Activated naive CD4-positive, alpha-beta T cell treated with anti-CD3 and anti-CD28 coated beads for 36 hours (primary cell): ENCODE results near the gene PACSIN2. TPM values are rescaled to one million over a fixed set of nuclear protein-coding genes. Genes with fewer than 3 reads are reported as not detected.

Experiments
- CTCF ChIA-PET: fragments of 350-600 bp; sonication (Branson Sonifier 250); formaldehyde crosslinking; loops from one replicate; lab custom pipeline; 2021; ENCODE audit warnings: antibody characterized with exemption; lab: Charles Lee
- DNase-seq: peaks from one replicate; pipeline ENCODE4 v3.0.0-alpha.2; 2020
- H3K27ac Mint-ChIP-seq: one replicate; pipeline ENCODE4 v1.8.0; 2021; ENCODE audit warnings: mild to moderate bottlenecking, mixed read lengths
- H3K27me3 Mint-ChIP-seq: one replicate; pipeline ENCODE4 v1.8.0; 2021; ENCODE audit warnings: low read depth, mixed read lengths
- H3K36me3 Mint-ChIP-seq: one replicate; pipeline ENCODE4 v1.8.0; 2021; ENCODE audit warnings: low read depth, mixed read lengths
- H3K4me1 Mint-ChIP-seq: one replicate; pipeline ENCODE4 v1.8.0; 2021; ENCODE audit warnings: low read depth, mixed read lengths
- H3K4me3 Mint-ChIP-seq: one replicate; pipeline ENCODE4 v1.8.0; 2021; ENCODE audit warnings: mild to moderate bottlenecking, moderate library complexity, mixed read lengths
- H3K9me3 Mint-ChIP-seq: one replicate; pipeline ENCODE4 v1.8.0; 2021; ENCODE audit warnings: mixed read lengths
- intact Hi-C: fragments of 100-400 bp; cut with micrococcal nuclease; formaldehyde crosslinking; loops from one replicate; pipeline ENCODE4 v1.15.1; 2023
- total RNA-seq, 2 experiments: library from RNA; stranded (reverse); gene quantifications; one replicate each; pipeline ENCODE4 v1.2.3, GENCODE V29; 2021

Gene PACSIN2
- total RNA-seq, 2 experiments from 2014 or later, result 31.2 to 32.9 TPM

GRCh38 chr22:42934338-42934737 is 80.6 kb downstream of the PACSIN2 start:
- H3K4me1 Mint-ChIP-seq, result peaks cover 66% of the 10 kb centered on the region
- H3K9me3 Mint-ChIP-seq, result no peaks in the 10 kb centered on the region
- H3K27me3 Mint-ChIP-seq, result no peaks in the 10 kb centered on the region
- peaks cover 1% of the 10 kb centered on the region for H3K36me3 Mint-ChIP-seq
- H3K27ac Mint-ChIP-seq, result no peak overlapping the region
- no peak for DNase-seq
- intact Hi-C loops, result loop anchor here (5.0 kb wide), 1 partner anchor 37 kb away; no protein-coding TSS in a partner anchor
- CTCF ChIA-PET, result interaction anchor here (1.4 kb wide), 1 partner anchor 67 kb away, joined by 5 read pairs; no protein-coding TSS in a partner anchor
- no peak overlapping the region for H3K4me3 Mint-ChIP-seq

DNA sequence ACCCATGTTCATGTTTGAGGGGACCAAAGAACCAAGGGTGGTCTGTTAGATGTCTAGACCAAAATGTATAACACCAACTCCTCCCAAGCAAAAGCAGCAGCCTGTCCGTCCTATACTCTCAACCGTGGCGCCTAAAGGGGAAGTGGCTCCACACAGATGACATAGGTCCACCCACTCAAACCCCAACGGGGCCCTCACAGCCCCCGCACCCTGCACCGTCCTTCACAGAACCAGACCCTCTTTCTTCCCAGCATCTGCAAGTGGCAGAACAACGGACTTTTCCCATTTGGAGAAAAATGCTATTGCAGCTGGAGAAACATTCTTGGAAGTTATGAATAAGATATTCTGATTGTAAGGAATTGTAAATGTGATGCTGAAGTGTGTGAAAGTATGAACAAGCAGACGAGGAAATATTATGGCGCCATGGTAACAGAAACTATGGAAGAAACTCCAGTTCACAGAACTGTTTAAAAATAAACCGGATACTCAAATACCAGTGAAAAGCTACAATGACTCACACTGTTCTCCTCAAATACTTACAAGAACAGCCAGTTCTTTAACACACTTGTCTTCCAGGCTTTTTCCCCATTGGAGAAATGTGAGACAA is 81.4 kb downstream of the PACSIN2 start:
- Mint-ChIP-seq H3K36me3 (peaks cover 1% of the 10 kb centered on the region), H3K4me1 (peaks cover 68% of the 10 kb centered on the region), H3K4me3 (no peak overlapping the region), H3K27me3 (no peaks in the 10 kb centered on the region), H3K9me3 (no peaks in the 10 kb centered on the region), H3K27ac (peak overlapping the region; percentile 28)
- DNase-seq, result no peak
- intact Hi-C loops, result loop anchor here (5.0 kb wide), 1 partner anchor 36 kb away; no protein-coding TSS in a partner anchor
- CTCF ChIA-PET, result interaction anchor here (1.4 kb wide), 1 partner anchor 66 kb away, joined by 5 read pairs; no protein-coding TSS in a partner anchor

DNA sequence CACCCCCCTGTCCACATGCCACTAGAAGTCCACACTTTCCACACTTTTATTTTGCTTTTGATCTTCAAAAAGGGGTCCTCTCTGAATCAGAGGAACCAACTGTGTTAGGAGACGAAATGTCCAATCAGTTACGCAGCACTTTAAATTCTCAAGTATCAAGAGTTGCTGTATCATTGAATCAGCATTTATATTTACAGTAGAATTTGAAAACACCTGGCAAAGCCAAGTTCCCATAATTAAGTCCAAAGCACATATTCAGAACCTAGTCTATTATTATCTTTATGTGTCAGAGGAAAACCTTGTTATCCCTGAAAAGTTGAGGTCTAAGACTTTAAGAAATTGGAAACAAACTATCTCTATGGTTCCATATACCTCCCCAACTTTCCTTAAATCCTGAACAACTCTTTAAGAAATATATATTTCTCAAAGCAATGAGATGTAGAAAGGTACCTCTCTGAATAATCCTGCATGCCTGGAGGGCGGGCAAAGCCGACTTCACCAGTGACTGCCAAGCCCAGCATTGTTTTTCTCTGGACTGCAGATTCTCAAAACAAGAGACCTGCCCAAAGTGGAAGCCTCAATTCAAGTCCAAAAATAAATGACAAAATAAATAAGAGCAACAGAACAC is 82.0 kb downstream of the PACSIN2 start:
- no peak for DNase-seq
- Mint-ChIP-seq H3K4me3 (no peak overlapping the region), H3K27me3 (no peaks in the 10 kb centered on the region), H3K36me3 (peaks cover 1% of the 10 kb centered on the region), H3K27ac (no peak overlapping the region), H3K9me3 (no peaks in the 10 kb centered on the region), H3K4me1 (peaks cover 62% of the 10 kb centered on the region)
- intact Hi-C loops, result loop anchor here (5.0 kb wide), 1 partner anchor 36 kb away; no protein-coding TSS in a partner anchor
- CTCF ChIA-PET, result no interaction called here

DNA sequence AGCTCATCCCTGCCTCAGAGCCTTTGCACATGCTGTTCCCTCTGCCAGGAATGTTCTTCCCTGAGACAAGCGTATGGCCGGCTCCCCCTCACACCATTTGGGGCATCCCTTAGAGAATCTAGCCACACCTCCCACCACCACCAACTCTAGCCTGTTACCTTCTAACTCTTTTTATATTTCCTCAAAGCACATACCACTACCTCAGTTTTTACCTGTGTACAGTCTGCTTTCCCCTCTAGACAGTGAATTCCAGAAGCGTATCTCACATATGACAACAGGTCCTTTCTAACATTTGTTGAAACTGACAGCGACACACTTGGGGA is 82.8 kb downstream of the PACSIN2 start:
- CTCF ChIA-PET, result interaction anchor here (0.6 to 1.2 kb wide), 2 partner anchors 11 to 30 kb away, joined by 3 read pairs; no protein-coding TSS in a partner anchor
- Mint-ChIP-seq H3K36me3 (peaks cover 1% of the 10 kb centered on the region), H3K4me1 (peaks cover 54% of the 10 kb centered on the region), H3K27me3 (no peaks in the 10 kb centered on the region), H3K4me3 (no peak overlapping the region), H3K27ac (no peak overlapping the region), H3K9me3 (no peaks in the 10 kb centered on the region)
- DNase-seq, result no peak
- intact Hi-C loops, result loop anchor here (5.0 kb wide), 1 partner anchor 35 kb away; no protein-coding TSS in a partner anchor

GRCh38 chr22:42931421-42932196 is 83.3 kb downstream of the PACSIN2 start:
- intact Hi-C loops, result loop anchor here (5.0 kb wide), 1 partner anchor 34 kb away; no protein-coding TSS in a partner anchor
- CTCF ChIA-PET, result interaction anchor here (0.6 to 1.5 kb wide), 4 partner anchors 11 to 102 kb away, joined by 3 to 4 read pairs (median 4); no protein-coding TSS in a partner anchor
- Mint-ChIP-seq H3K9me3 (no peaks in the 10 kb centered on the region), H3K27ac (no peak overlapping the region), H3K4me3 (no peak overlapping the region), H3K4me1 (peaks cover 55% of the 10 kb centered on the region), H3K27me3 (no peaks in the 10 kb centered on the region), H3K36me3 (peaks cover 1% of the 10 kb centered on the region)
- DNase-seq, result no peak

DNA sequence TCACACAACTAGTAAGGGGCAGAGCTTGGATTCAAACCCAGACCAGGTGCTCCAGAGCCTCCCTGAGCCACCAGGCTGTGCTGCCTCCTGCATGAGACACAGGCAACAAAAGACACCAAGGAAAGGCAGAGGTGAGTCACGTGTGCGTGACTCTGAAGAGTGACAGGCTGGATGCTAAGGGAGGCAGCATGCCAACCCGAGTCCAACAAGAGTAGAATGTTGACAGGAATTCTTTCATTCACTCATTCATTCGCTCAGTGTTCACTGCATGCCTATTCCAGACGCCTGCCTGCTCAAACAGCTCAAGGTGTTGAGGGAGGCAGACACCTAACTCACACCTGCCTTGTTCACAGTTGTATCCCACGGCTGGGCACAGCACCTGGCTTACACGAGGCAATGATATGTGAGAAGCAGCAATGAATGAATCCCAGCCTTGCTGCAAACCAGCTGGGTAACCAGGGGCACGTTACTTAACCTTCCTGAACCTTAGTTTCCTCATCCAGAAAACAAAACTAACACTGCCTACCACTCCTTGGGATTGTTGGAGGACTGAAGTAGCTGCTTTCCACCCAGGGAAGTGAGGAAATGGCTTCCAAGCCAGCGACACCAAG is 84.0 kb downstream of the PACSIN2 start:
- intact Hi-C loops, result loop anchor here (5.0 kb wide), 1 partner anchor 34 kb away; no protein-coding TSS in a partner anchor
- Mint-ChIP-seq H3K4me1 (peaks cover 60% of the 10 kb centered on the region), H3K27ac (no peak overlapping the region), H3K9me3 (no peaks in the 10 kb centered on the region), H3K27me3 (no peaks in the 10 kb centered on the region), H3K36me3 (peaks cover 1% of the 10 kb centered on the region), H3K4me3 (no peak overlapping the region)
- CTCF ChIA-PET, result interaction anchor here (0.9 to 1.5 kb wide), 2 partner anchors 16 to 103 kb away, joined by 4 read pairs; no protein-coding TSS in a partner anchor
- peak; percentile 43 for DNase-seq

GRCh38 chr22:42929838-42930155 is 85.2 kb downstream of the PACSIN2 start:
- intact Hi-C loops, result loop anchor here (5.0 kb wide), 1 partner anchor 32 kb away; no protein-coding TSS in a partner anchor
- Mint-ChIP-seq H3K27me3 (no peaks in the 10 kb centered on the region), H3K4me1 (peaks cover 60% of the 10 kb centered on the region), H3K4me3 (no peak overlapping the region), H3K27ac (no peak overlapping the region), H3K9me3 (no peaks in the 10 kb centered on the region), H3K36me3 (no peaks in the 10 kb centered on the region)
- no peak for DNase-seq
- CTCF ChIA-PET, result no interaction called here

- DNase-seq, result no peak
- Mint-ChIP-seq H3K27ac (no peak overlapping the region), H3K36me3 (no peaks in the 10 kb centered on the region), H3K27me3 (no peaks in the 10 kb centered on the region), H3K9me3 (no peaks in the 10 kb centered on the region), H3K4me1 (peaks cover 60% of the 10 kb centered on the region), H3K4me3 (no peak overlapping the region)
- intact Hi-C loops, result no loop called here
- CTCF ChIA-PET, result no interaction called here
Observed at GRCh38 chr22:42928969-42929837, 85.7 kb downstream of the PACSIN2 start.

DNA sequence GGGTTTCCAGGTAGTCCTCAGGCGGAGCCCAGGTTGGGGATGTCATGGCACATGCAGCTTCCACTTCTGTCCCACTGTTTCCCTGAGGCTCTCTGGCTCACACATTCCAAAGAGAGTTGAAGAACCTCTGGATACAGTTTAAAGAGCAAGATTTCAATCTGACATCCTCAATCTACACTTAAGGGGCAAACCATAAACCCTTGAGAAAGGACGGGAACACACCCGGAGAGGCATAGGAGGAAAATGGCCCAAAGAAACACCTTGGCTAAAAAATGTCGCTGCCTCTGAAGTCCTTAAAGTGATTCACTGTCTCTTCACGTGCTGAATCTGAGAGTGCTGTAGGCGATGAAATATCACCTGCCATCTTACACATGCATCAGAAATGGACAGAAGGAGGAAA is 87.0 kb downstream of the PACSIN2 start:
- DNase-seq, result no peak
- H3K9me3 Mint-ChIP-seq, result no peaks in the 10 kb centered on the region
- CTCF ChIA-PET, result no interaction called here
- no peaks in the 10 kb centered on the region for H3K36me3 Mint-ChIP-seq
- peaks cover 55% of the 10 kb centered on the region for H3K4me1 Mint-ChIP-seq
- H3K27me3 Mint-ChIP-seq, result no peaks in the 10 kb centered on the region
- no peak overlapping the region for H3K4me3 Mint-ChIP-seq
- no peak overlapping the region for H3K27ac Mint-ChIP-seq
- intact Hi-C loops, result no loop called here

- no peaks in the 10 kb centered on the region for H3K9me3 Mint-ChIP-seq
- H3K4me3 Mint-ChIP-seq, result no peak overlapping the region
- H3K36me3 Mint-ChIP-seq, result no peaks in the 10 kb centered on the region
- intact Hi-C loops, result no loop called here
- CTCF ChIA-PET, result interaction anchor here (0.5 to 0.7 kb wide), 2 partner anchors 28 to 132 kb away, joined by 3 to 5 read pairs; no protein-coding TSS in a partner anchor
- no peak for DNase-seq
- H3K27me3 Mint-ChIP-seq, result no peaks in the 10 kb centered on the region
- H3K27ac Mint-ChIP-seq, result no peak overlapping the region
- H3K4me1 Mint-ChIP-seq, result peaks cover 58% of the 10 kb centered on the region
Observed at GRCh38 chr22:42926768-42927167, 88.2 kb downstream of the PACSIN2 start.

- no peak overlapping the region for H3K4me3 Mint-ChIP-seq
- intact Hi-C loops, result no loop called here
- no peaks in the 10 kb centered on the region for H3K36me3 Mint-ChIP-seq
- H3K4me1 Mint-ChIP-seq, result peaks cover 51% of the 10 kb centered on the region
- no peaks in the 10 kb centered on the region for H3K27me3 Mint-ChIP-seq
- no peak for DNase-seq
- no peaks in the 10 kb centered on the region for H3K9me3 Mint-ChIP-seq
- CTCF ChIA-PET, result interaction anchor here (0.5 to 1.1 kb wide), 2 partner anchors 94 to 108 kb away, joined by 3 read pairs; no protein-coding TSS in a partner anchor
- no peak overlapping the region for H3K27ac Mint-ChIP-seq
Observed at GRCh38 chr22:42926104-42926503, 88.8 kb downstream of the PACSIN2 start.
